OCI-LY7 (cell line): ENCODE measurements around the gene KIF21B. TPM values are rescaled to one million over a fixed set of nuclear protein-coding genes. Genes with fewer than 3 reads are reported as not detected.

Source experiments
- BruUV-seq: library from RNA; stranded (reverse); fragments of 400-500 nt; replicated peaks from 2 replicates; lab custom pipeline; 2021; lab: Mats Ljungman, UMichigan
- CTCF ChIA-PET: fragments of 300-600 bp; sonication (Branson Sonifier 250); formaldehyde crosslinking; loops from one replicate; lab custom pipeline; 2022; ENCODE audit warnings: antibody characterized with exemption; ENCODE audit not compliant: unreplicated experiment; lab: Charles Lee
- POLR2A ChIA-PET: fragments of 300-600 bp; sonication (Branson Sonifier 250); formaldehyde crosslinking; loops from one replicate; lab custom pipeline; 2022; ENCODE audit warnings: antibody characterized with exemption; lab: Charles Lee
- DNase-seq: peaks from one replicate; pipeline ENCODE4 v3.0.0-alpha.2; 2015; ENCODE audit warnings: low spot score
- H2AFZ ChIP-seq: fragments of 200-600 bp; sonication (generic), shearing (Covaris generic); 2 replicates; pipeline ENCODE4 v1.6.1; 2014; ENCODE audit warnings: mild to moderate bottlenecking, antibody characterized with exemption, low read length, moderate library complexity
- H3K27ac ChIP-seq: fragments of 200-600 bp; sonication (generic); 2 replicates; pipeline ENCODE4 v1.5.1; 2014; ENCODE audit warnings: mixed run types, low read depth, mild to moderate bottlenecking, moderate library complexity, low read length, inconsistent platforms; ENCODE audit not compliant: poor library complexity, severe bottlenecking
- H3K36me3 ChIP-seq: fragments of 200-600 bp; sonication (generic); 2 replicates; pipeline ENCODE4 v1.6.1; 2014; ENCODE audit warnings: mild to moderate bottlenecking, antibody characterized with exemption, low read length, moderate library complexity, mixed read lengths; ENCODE audit not compliant: insufficient read depth
- H3K4me1 ChIP-seq: fragments of 200-600 bp; sonication (generic); 2 replicates; pipeline ENCODE4 v1.5.1; 2014; ENCODE audit warnings: mild to moderate bottlenecking, low read length; ENCODE audit not compliant: insufficient read depth, poor library complexity, severe bottlenecking
- H3K4me2 ChIP-seq: fragments of 200-600 bp; sonication (generic); 2 replicates; pipeline ENCODE4 v1.6.1; 2014; ENCODE audit warnings: mild to moderate bottlenecking, low read length
- H3K4me3 ChIP-seq: fragments of 200-600 bp; sonication (generic); 2 replicates; pipeline ENCODE4 v1.5.1; 2014; ENCODE audit warnings: mild to moderate bottlenecking, low read depth, low read length; ENCODE audit not compliant: poor library complexity, severe bottlenecking
- H3K79me2 ChIP-seq: fragments of 200-600 bp; sonication (generic); 2 replicates; pipeline ENCODE4 v1.6.1; 2016; ENCODE audit warnings: low read depth, mild to moderate bottlenecking, low read length, moderate library complexity, mixed read lengths; ENCODE audit not compliant: insufficient read depth
- H3K9me2 ChIP-seq: fragments of 200-600 bp; sonication (generic); 2 replicates; pipeline ENCODE4 v1.6.1; 2016; ENCODE audit warnings: mild to moderate bottlenecking, low read length, mixed read lengths; ENCODE audit not compliant: insufficient read depth
- H3K9me3 ChIP-seq: fragments of 200-600 bp; sonication (generic); 2 replicates; pipeline ENCODE4 v1.6.1; 2014; ENCODE audit warnings: mild to moderate bottlenecking, mixed run types, low read length, mixed read lengths
- H4K20me1 ChIP-seq: fragments of 200-600 bp; sonication (generic); 2 replicates; pipeline ENCODE4 v1.6.1; 2014; ENCODE audit warnings: mild to moderate bottlenecking, antibody characterized with exemption, low read length, moderate library complexity, mixed read lengths; ENCODE audit not compliant: insufficient read depth
- EZH2phosphoT487 ChIP-seq: fragments of 200-600 bp; sonication (generic); IDR thresholded peaks from 2 replicates; pipeline ENCODE4 v1.6.1; 2018; ENCODE audit warnings: low read depth, borderline replicate concordance, mild to moderate bottlenecking, mixed run types, antibody characterized with exemption, low read length, moderate library complexity, mixed read lengths
- intact Hi-C: fragments of 100-400 bp; cut with micrococcal nuclease; formaldehyde crosslinking; loops from one replicate; pipeline ENCODE4 v1.10.0; 2022; ENCODE audit not compliant: unreplicated experiment
- total RNA-seq, 2 experiments: library from RNA; depleted of rRNA in 1 of 2; stranded (reverse); fragments of >200 nt in 1 of 2; shearing (Covaris generic) in 1 of 2; gene quantifications; 2 replicates each; pipeline ENCODE4 v1.2.3, GENCODE V29; 2014 to 2022
- TF ChIP-seq, protein P1 (sequence below): fragments of 200-600 bp; sonication (generic); conservative IDR thresholded peaks from 2 replicates; pipeline ENCODE4 v1.5.1; 2014; ENCODE audit warnings: mild to moderate bottlenecking, antibody characterized with exemption, low read length, moderate library complexity, mixed read lengths

KIF21B gene
- total RNA-seq, 2 experiments from 2014 or later, result 30.5 to 65.7 TPM

DNA sequence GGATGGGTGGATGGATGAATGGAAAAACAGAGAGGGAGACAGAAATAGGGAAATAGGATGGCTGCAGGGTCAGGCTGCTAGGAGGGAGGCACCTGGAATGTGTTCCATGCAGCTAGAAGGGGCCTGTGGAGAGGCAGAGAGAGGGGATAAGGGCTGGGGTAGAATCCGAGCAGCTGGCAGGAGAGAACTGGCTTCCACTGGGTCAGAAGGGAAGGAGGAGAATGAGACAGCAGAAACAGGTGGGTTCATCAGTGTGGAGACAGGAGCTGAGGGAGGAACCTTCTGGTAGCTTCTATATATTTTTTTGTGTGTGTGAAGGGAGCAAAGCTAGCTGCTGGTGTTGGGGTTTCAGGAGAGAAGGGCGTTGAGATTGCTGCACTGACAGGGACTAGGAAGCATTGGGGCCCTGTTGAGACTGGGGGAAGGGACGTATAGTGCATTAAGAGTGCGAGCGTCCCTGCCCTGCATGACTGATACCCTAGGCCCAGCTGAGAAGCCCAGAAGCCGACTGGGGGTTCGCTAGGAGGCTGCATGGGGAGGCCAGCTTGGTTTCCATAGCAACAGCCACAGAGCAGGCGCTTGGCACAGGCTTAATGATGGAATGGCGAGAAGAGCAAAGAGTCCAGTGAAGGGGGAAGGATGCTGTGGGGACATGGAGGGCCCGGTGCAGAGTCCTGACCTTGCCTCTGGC is 14.8 kb upstream of the KIF21B start:
- no peak overlapping the region for H3K4me3 ChIP-seq
- H4K20me1 ChIP-seq, result no peaks in the 10 kb centered on the region
- H3K9me2 ChIP-seq, result no peaks in the 10 kb centered on the region
- no peak for DNase-seq
- no peak overlapping the region for H3K27ac ChIP-seq
- H3K4me2 ChIP-seq, result no peak overlapping the region
- CTCF ChIA-PET, result interaction anchor here (0.6 to 1.4 kb wide), 2 partner anchors 66 to 150 kb away, joined by 3 to 4 read pairs; no protein-coding TSS in a partner anchor
- H3K4me1 ChIP-seq, result no peaks in the 10 kb centered on the region
- no peak overlapping the region for H2AFZ ChIP-seq
- POLR2A ChIA-PET, result interaction anchor here (1.0 to 1.4 kb wide), 2 partner anchors 11 to 17 kb away, joined by 3 read pairs; no protein-coding TSS in a partner anchor
- no peaks in the 10 kb centered on the region for H3K79me2 ChIP-seq
- intact Hi-C loops, result no loop called here
- TF ChIP-seq EZH2phosphoT487, result no peak
- H3K36me3 ChIP-seq, result no peaks in the 10 kb centered on the region
- no TSS peak for BruUV-seq
- H3K9me3 ChIP-seq, result no peaks in the 10 kb centered on the region

DNA sequence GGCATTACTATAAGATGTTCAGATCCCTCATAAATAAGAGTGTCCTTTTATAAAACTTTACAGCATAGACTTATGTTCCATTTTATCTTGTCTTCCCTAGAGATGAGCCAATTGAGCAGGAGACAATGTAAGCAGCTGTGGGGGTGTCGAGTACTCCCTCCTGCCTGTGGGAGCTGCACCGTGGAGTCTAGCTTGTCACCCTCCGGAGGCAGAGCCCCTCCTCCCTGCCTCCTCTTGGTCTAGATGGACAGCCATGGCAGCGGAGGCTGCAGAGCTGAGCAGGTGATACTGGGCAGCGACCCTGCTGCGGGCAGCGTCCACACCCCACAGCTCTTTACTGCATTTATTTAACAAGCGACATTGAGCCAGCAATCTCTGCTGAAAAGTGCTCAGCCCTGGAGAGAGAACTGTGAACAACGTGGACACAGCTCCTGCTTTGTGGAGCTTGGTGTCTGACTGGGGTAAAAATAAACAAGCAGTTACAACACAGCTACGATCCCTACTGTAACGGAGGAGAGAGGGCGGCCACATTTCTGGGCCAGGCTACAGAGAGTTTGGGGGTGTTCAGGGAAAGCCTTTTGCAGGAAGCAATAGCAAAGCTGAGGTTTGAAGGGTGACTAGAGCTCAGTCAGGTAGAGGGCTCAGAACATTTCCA is 12.8 kb upstream of the KIF21B start:
- Histone ChIP-seq H3K9me3 (no peaks in the 10 kb centered on the region), H3K79me2 (no peaks in the 10 kb centered on the region), H3K36me3 (no peaks in the 10 kb centered on the region), H3K9me2 (no peaks in the 10 kb centered on the region), H3K4me1 (no peaks in the 10 kb centered on the region), H3K4me3 (no peak overlapping the region), H3K27ac (no peak overlapping the region), H3K4me2 (no peak overlapping the region), H2AFZ (no peak overlapping the region), H4K20me1 (no peaks in the 10 kb centered on the region)
- ChIA-PET CTCF (interaction anchor here (0.9 kb wide), 2 partner anchors 15 to 64 kb away, joined by 3 to 5 read pairs; no protein-coding TSS in a partner anchor), POLR2A (interaction anchor here (1.1 to 1.7 kb wide), 3 partner anchors 10 to 33 kb away, joined by 3 to 4 read pairs (median 3); no protein-coding TSS in a partner anchor)
- no TSS peak for BruUV-seq
- TF ChIP-seq, protein P1, sequence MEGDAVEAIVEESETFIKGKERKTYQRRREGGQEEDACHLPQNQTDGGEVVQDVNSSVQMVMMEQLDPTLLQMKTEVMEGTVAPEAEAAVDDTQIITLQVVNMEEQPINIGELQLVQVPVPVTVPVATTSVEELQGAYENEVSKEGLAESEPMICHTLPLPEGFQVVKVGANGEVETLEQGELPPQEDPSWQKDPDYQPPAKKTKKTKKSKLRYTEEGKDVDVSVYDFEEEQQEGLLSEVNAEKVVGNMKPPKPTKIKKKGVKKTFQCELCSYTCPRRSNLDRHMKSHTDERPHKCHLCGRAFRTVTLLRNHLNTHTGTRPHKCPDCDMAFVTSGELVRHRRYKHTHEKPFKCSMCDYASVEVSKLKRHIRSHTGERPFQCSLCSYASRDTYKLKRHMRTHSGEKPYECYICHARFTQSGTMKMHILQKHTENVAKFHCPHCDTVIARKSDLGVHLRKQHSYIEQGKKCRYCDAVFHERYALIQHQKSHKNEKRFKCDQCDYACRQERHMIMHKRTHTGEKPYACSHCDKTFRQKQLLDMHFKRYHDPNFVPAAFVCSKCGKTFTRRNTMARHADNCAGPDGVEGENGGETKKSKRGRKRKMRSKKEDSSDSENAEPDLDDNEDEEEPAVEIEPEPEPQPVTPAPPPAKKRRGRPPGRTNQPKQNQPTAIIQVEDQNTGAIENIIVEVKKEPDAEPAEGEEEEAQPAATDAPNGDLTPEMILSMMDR, result no peak
- no peak for TF ChIP-seq EZH2phosphoT487
- no peak for DNase-seq
- intact Hi-C loops, result no loop called here

DNA sequence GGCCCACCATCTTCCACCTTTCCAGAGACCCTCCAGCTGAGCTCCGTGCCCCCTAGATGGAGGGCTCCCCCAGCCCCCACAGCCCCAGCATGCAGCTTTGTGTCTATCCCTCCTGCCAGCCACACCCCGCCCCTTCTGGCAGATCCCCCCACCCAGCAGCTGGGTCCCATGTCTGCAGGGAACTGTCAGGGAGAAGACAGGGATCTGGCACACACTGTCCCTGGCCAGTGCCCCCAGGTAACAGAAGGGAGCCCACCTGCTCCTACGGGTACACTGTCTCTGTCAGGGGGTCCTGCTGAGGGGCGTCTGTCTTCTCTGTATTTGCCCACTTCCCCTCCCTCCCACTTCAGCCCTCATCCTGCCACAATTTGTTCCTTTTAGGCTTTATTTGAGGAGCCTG is 11.2 kb upstream of the KIF21B start:
- ChIA-PET POLR2A (interaction anchor here (0.6 to 1.5 kb wide), 3 partner anchors 9 to 69 kb away, joined by 3 read pairs; no protein-coding TSS in a partner anchor), CTCF (interaction anchor here (0.9 kb wide), 1 partner anchor 13 kb away, joined by 3 read pairs; no protein-coding TSS in a partner anchor)
- Histone ChIP-seq H4K20me1 (no peaks in the 10 kb centered on the region), H3K9me2 (no peaks in the 10 kb centered on the region), H2AFZ (no peak overlapping the region), H3K36me3 (no peaks in the 10 kb centered on the region), H3K27ac (no peak overlapping the region), H3K79me2 (no peaks in the 10 kb centered on the region), H3K4me2 (no peak overlapping the region), H3K4me1 (no peaks in the 10 kb centered on the region), H3K9me3 (no peaks in the 10 kb centered on the region), H3K4me3 (no peak overlapping the region)
- intact Hi-C loops, result no loop called here
- TF ChIP-seq, protein P1, result no peak
- no peak for TF ChIP-seq EZH2phosphoT487
- no peak for DNase-seq
- no TSS peak for BruUV-seq
